ENCODE data around the gene ZNF736.
"Not testable (repeated sequence)": the region's sequence is repeated elsewhere in the genome, so short reads cannot be mapped to it uniquely, and the experiment has no call there.

The ZNF736 gene

GRCh38 chr7:64313740-64314491, at the start of gene ZNF736:
Gene ZNF736, plus strand, starts transcription at chr7:64313961. Its CDS starts 190 bp downstream, at chr7:64314151.
- peaks cover 38% of the 10 kb centered on the region for H3K4me1 Mint-ChIP-seq (ENCODE audit: low read depth)
- H3K36me3 Mint-ChIP-seq (ENCODE audit: low read depth) = peaks cover 59% of the 10 kb centered on the region
- peaks cover 6% of the 10 kb centered on the region for H3K9me3 Mint-ChIP-seq
- DNase-seq = peak; percentile 87
- H3K27ac Mint-ChIP-seq = peak within 1 kb of the TSS; percentile 99
- no peaks in the 10 kb centered on the region for H3K27me3 Mint-ChIP-seq
- H3K4me3 Mint-ChIP-seq = peak within 1 kb of the TSS; percentile 99

GRCh38 chr7:64266341-64266919, 47.3 kb upstream of the ZNF736 start:
- Mint-ChIP-seq H3K9me3 (peaks cover 37% of the 10 kb centered on the region), H3K4me1 (ENCODE audit: low read depth) (no peaks in the 10 kb centered on the region), H3K4me3 (no peak overlapping the region), H3K27me3 (no peaks in the 10 kb centered on the region), H3K36me3 (ENCODE audit: low read depth) (peaks cover 6% of the 10 kb centered on the region), H3K27ac (no peak overlapping the region)
- DNase-seq = no peak

GRCh38 chr7:64277630-64278029, 36.1 kb upstream of the ZNF736 start:
- Mint-ChIP-seq H3K9me3 (peaks cover 29% of the 10 kb centered on the region), H3K4me1 (ENCODE audit: low read depth) (no peaks in the 10 kb centered on the region), H3K27me3 (peaks cover 5% of the 10 kb centered on the region), H3K36me3 (ENCODE audit: low read depth) (no peaks in the 10 kb centered on the region), H3K4me3 (no peak overlapping the region), H3K27ac (no peak overlapping the region)
- DNase-seq = no peak

- no peak for DNase-seq
- H3K4me3 Mint-ChIP-seq = no peak overlapping the region
- no peaks in the 10 kb centered on the region for H3K27me3 Mint-ChIP-seq
- no peaks in the 10 kb centered on the region for H3K4me1 Mint-ChIP-seq (ENCODE audit: low read depth)
- no peaks in the 10 kb centered on the region for H3K36me3 Mint-ChIP-seq (ENCODE audit: low read depth)
- no peak overlapping the region for H3K27ac Mint-ChIP-seq
- peaks cover 1% of the 10 kb centered on the region for H3K9me3 Mint-ChIP-seq
These were observed 18.9 kb upstream of the ZNF736 start for GRCh38 chr7:64294701-64295420.

DNA sequence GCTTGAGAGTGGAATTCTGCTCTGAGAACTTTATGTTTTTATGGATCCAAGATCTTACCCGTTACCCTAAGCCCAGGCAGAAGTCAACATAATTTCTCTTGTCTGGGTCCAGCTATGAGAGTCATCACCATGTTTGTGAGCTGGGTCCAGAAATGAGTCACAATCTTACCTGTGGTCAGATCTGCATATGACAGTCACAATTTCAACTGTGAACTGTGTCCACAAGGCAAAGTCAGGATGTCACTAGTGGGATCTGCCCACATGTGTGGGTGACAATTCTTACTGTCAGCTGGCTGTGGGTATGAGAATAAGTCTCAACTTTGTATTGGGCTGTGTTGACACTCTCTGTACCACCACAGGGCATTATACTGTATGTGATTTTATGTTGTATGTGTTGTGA, 16.3 kb upstream of the ZNF736 start:
- not testable (repeated sequence) for H3K4me1 Mint-ChIP-seq (ENCODE audit: low read depth); H3K27ac Mint-ChIP-seq; H3K9me3 Mint-ChIP-seq; H3K27me3 Mint-ChIP-seq; DNase-seq; H3K4me3 Mint-ChIP-seq; H3K36me3 Mint-ChIP-seq (ENCODE audit: low read depth)

DNA sequence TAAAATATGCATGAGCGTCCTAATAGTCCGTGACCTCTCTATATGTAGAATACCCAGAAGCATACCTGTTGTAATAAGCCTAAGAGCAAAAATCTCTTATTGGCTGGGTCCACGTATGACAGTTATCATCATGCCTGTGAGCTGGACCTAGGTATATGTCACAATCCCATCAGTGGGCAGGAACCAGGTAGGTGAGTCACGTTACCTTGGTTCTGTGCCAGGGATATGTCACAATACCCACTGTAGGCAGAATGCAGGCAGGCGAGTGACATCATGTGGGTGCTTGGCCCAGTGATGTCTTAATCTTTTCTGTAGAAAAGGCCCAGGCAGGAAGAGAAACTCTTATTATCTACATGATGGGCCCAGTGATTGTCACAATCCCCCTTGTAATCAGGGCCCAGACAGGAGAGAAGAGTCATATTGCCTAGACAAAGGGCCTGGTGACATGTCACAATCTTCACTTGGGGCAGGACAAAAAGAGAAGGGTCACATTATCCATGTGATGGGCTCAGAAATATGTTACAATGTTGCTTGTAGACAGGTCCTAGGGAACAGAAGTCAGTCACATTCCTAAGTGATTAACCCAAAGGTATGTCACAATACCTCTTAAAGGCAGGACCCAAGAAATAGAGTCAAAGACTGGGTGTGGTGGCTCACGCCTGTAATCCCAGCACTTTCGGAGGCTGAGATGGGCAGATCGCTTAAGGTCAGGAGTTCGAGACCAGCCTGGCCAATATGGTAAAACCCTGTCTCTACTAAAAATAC, 12.9 kb upstream of the ZNF736 start:
- H3K4me1 Mint-ChIP-seq (ENCODE audit: low read depth) = peaks cover 10% of the 10 kb centered on the region
- H3K36me3 Mint-ChIP-seq (ENCODE audit: low read depth) = no peaks in the 10 kb centered on the region
- no peak for DNase-seq
- no peak overlapping the region for H3K4me3 Mint-ChIP-seq
- no peaks in the 10 kb centered on the region for H3K27me3 Mint-ChIP-seq
- no peak overlapping the region for H3K27ac Mint-ChIP-seq
- H3K9me3 Mint-ChIP-seq = peaks cover 4% of the 10 kb centered on the region

- peaks cover 32% of the 10 kb centered on the region for H3K4me1 Mint-ChIP-seq (ENCODE audit: low read depth)
- peaks cover 23% of the 10 kb centered on the region for H3K36me3 Mint-ChIP-seq (ENCODE audit: low read depth)
- no peaks in the 10 kb centered on the region for H3K27me3 Mint-ChIP-seq
- H3K9me3 Mint-ChIP-seq = peaks cover 2% of the 10 kb centered on the region
- peak overlapping the region; percentile 88 for H3K4me3 Mint-ChIP-seq
- H3K27ac Mint-ChIP-seq = peak overlapping the region; percentile 94
- peak; percentile 94 for DNase-seq
These were observed 6.3 kb upstream of the ZNF736 start for GRCh38 chr7:64307254-64308015.

- Mint-ChIP-seq H3K4me1 (ENCODE audit: low read depth) (peaks cover 35% of the 10 kb centered on the region), H3K27ac (peak overlapping the region; percentile 94), H3K4me3 (peak overlapping the region; percentile 88), H3K27me3 (no peaks in the 10 kb centered on the region), H3K9me3 (peaks cover 2% of the 10 kb centered on the region), H3K36me3 (ENCODE audit: low read depth) (peaks cover 25% of the 10 kb centered on the region)
- DNase-seq = no peak
These were observed 5.8 kb upstream of the ZNF736 start for GRCh38 chr7:64308016-64308270.

DNA sequence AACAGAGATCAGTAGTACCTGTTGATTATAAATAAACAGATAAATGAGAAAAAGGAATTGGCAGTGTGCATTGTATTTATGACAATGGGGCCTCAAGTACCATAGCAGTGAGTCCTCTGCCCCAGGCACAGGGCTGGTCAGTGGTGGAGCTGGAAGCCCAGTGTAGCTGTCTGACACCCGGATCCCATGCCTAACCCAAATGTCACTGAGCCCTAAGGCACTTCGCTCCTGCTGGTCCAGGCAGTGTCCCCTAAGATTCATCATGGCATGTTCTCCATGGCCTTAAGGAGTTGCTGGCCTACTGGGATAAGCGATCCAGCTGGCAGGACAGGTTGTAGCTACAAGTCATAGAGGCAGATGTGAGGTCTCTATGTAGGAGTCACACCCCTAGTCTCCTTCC, 3.3 kb upstream of the ZNF736 start:
- no peaks in the 10 kb centered on the region for H3K9me3 Mint-ChIP-seq
- H3K4me1 Mint-ChIP-seq (ENCODE audit: low read depth) = peaks cover 45% of the 10 kb centered on the region
- peaks cover 45% of the 10 kb centered on the region for H3K36me3 Mint-ChIP-seq (ENCODE audit: low read depth)
- H3K27ac Mint-ChIP-seq = no peak overlapping the region
- H3K4me3 Mint-ChIP-seq = no peak overlapping the region
- DNase-seq = no peak
- no peaks in the 10 kb centered on the region for H3K27me3 Mint-ChIP-seq

- peak overlapping the region; percentile 99 for H3K27ac Mint-ChIP-seq
- H3K36me3 Mint-ChIP-seq (ENCODE audit: low read depth) = peaks cover 59% of the 10 kb centered on the region
- no peaks in the 10 kb centered on the region for H3K27me3 Mint-ChIP-seq
- DNase-seq = no peak
- peaks cover 42% of the 10 kb centered on the region for H3K4me1 Mint-ChIP-seq (ENCODE audit: low read depth)
- H3K4me3 Mint-ChIP-seq = no peak overlapping the region
- peaks cover 2% of the 10 kb centered on the region for H3K9me3 Mint-ChIP-seq
These were observed 935 bp upstream of the ZNF736 start for GRCh38 chr7:64312826-64313225.

DNA sequence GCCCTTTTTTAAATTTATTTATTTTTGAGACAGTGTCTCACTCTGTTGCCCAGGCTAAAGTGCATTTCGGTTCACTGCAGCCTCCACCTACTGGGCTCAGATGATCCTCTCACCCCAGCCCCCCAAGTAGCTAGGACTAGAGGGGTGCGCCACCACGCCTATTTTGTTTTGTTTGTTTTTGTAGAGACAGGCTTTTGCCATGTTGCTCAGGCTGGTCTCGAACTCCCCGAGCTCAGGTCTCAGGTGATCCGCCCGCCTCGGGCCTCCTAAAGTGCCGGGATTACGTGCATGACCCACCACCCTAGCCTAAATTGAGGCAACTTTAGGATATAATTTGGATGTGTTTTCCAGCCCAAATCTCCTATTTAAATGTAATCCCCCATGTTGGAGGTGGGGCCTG, 805 bp downstream of the ZNF736 start:
- peaks cover 7% of the 10 kb centered on the region for H3K9me3 Mint-ChIP-seq
- peaks cover 38% of the 10 kb centered on the region for H3K4me1 Mint-ChIP-seq (ENCODE audit: low read depth)

GRCh38 chr7:64316031-64316742, 2.4 kb downstream of the ZNF736 start:
- not testable (repeated sequence) for DNase-seq, H3K27ac Mint-ChIP-seq, H3K27me3 Mint-ChIP-seq, H3K9me3 Mint-ChIP-seq
- H3K4me3 Mint-ChIP-seq = peak overlapping the region; percentile 99
- peaks cover 46% of the 10 kb centered on the region for H3K4me1 Mint-ChIP-seq (ENCODE audit: low read depth)
- H3K36me3 Mint-ChIP-seq (ENCODE audit: low read depth) = peaks cover 67% of the 10 kb centered on the region

More for the DNA sequence above, 805 bp downstream of the ZNF736 start:
- H3K36me3 Mint-ChIP-seq (ENCODE audit: low read depth) = peaks cover 57% of the 10 kb centered on the region
- no peaks in the 10 kb centered on the region for H3K27me3 Mint-ChIP-seq
- H3K27ac Mint-ChIP-seq = peak overlapping the region; percentile 99
- H3K4me3 Mint-ChIP-seq = peak overlapping the region; percentile 99
- no peak for DNase-seq

GRCh38 chr7:64320547-64321513, 7.1 kb downstream of the ZNF736 start:
- Mint-ChIP-seq H3K36me3 (ENCODE audit: low read depth) (peaks cover 81% of the 10 kb centered on the region), H3K9me3 (peaks cover 26% of the 10 kb centered on the region), H3K4me3 (no peak overlapping the region), H3K27ac (no peak overlapping the region), H3K4me1 (ENCODE audit: low read depth) (peaks cover 33% of the 10 kb centered on the region), H3K27me3 (no peaks in the 10 kb centered on the region)
- no peak for DNase-seq

Measured in activated T-cell treated with anti-CD3 and anti-CD28 coated beads, Interleukin-2, amount 50 U/mL, for 24 hours (primary cell).